ENCODE data around the gene SDK1.
"Not testable (repeated sequence)": the region's sequence is repeated elsewhere in the genome, so short reads cannot be mapped to it uniquely, and the experiment has no call there.

Gene SDK1

GRCh38 chr7:4216016-4216415, 915.0 kb downstream of the SDK1 start:
- Histone ChIP-seq H3K4me1 (ENCODE audit: control insufficient read depth in 1 of 2, insufficient read depth in 1 of 2, low read depth in 1 of 2, low read length in 1 of 2) (no peaks in the 10 kb centered on the region), H3K27ac (no peak overlapping the region), H3K9me3 (no peaks in the 10 kb centered on the region), H3K4me3 (ENCODE audit: low read depth in 1 of 2, low read length in 1 of 2) (no peak overlapping the region), H3K27me3 (no peaks in the 10 kb centered on the region), H3K36me3 (no peaks in the 10 kb centered on the region)
- TF ChIP-seq CTCF (IDR thresholded peaks at IDR 0.05): no peak

DNA sequence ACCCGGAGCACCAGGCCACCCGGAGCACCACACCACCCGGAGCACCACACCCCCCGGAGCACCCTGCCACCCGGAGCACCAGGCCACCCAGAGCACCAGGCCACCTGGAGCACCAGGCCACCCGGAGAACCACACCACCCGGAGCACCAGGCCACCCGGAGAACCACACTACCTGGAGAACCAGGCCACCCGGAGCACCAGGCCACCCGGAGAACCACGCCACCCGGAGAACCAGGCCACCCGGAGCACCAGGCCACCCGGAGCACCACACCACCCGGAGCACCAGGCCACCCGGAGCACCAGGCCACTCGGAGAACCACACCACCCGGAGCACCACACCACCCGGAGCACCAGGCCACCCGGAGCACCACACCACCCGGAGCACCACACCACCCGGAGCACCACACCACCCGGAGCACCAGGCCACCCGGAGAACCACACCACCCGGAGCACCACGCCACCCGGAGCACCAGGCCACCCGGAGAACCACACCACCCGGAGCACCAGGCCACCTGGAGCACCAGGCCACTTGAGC, 916.1 kb downstream of the SDK1 start:
- not testable (repeated sequence) for H3K4me3 ChIP-seq (ENCODE audit: low read depth in 1 of 2, low read length in 1 of 2); H3K27ac ChIP-seq; H3K36me3 ChIP-seq; H3K4me1 ChIP-seq (ENCODE audit: control insufficient read depth in 1 of 2, insufficient read depth in 1 of 2, low read depth in 1 of 2, low read length in 1 of 2); H3K9me3 ChIP-seq; H3K27me3 ChIP-seq

- Histone ChIP-seq H3K9me3 (no peaks in the 10 kb centered on the region), H3K27ac (no peak overlapping the region), H3K4me1 (ENCODE audit: control insufficient read depth in 1 of 2, insufficient read depth in 1 of 2, low read depth in 1 of 2, low read length in 1 of 2) (no peaks in the 10 kb centered on the region), H3K27me3 (no peaks in the 10 kb centered on the region), H3K36me3 (no peaks in the 10 kb centered on the region), H3K4me3 (ENCODE audit: low read depth in 1 of 2, low read length in 1 of 2) (no peak overlapping the region)
- TF ChIP-seq CTCF (IDR thresholded peaks at IDR 0.05): no peak
Measured at GRCh38 chr7:4218481-4218880, 917.4 kb downstream of the SDK1 start.

DNA sequence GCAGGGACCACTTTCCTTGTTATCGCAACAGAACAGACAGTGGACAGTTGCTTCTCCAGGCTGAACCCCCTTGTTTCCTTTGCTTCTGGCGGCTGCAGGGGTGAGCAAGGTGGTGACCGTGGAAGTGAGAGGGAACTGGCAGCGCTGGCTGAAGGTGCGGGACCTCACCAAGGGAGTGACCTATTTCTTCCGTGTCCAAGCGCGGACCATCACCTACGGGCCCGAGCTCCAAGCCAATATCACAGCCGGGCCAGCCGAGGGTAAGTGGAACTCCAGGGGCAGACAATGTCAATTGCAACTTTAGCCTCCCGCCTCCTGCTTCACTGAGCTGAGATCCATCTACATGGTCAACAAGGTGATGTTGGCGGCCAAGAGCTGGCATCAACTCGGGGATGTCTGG, 919.0 kb downstream of the SDK1 start:
- H3K4me1 ChIP-seq (ENCODE audit: control insufficient read depth in 1 of 2, insufficient read depth in 1 of 2, low read depth in 1 of 2, low read length in 1 of 2): no peaks in the 10 kb centered on the region
- H3K9me3 ChIP-seq: no peaks in the 10 kb centered on the region
- no peak for TF ChIP-seq CTCF (IDR thresholded peaks at IDR 0.05)
- H3K36me3 ChIP-seq: no peaks in the 10 kb centered on the region
- H3K27ac ChIP-seq: no peak overlapping the region
- no peak overlapping the region for H3K4me3 ChIP-seq (ENCODE audit: low read depth in 1 of 2, low read length in 1 of 2)
- no peaks in the 10 kb centered on the region for H3K27me3 ChIP-seq

DNA sequence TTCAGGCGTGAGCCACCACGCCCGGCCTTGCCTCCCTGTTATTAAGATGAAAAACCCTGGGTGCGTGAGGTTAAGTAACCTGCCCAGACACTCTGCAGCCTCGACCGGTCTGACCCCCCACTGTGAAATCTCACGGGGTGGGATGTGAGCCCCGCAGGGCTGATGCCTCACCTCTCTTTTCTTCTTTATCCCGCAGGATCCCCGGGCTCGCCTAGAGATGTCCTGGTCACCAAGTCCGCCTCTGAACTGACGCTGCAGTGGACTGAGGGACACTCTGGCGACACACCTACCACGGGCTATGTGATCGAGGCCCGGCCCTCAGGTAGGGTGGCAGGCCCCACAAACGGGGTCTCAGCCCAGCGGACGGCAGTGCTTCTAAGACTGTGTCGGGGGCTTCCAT, 920.0 kb downstream of the SDK1 start:
- Histone ChIP-seq H3K9me3 (no peaks in the 10 kb centered on the region), H3K4me1 (ENCODE audit: control insufficient read depth in 1 of 2, insufficient read depth in 1 of 2, low read depth in 1 of 2, low read length in 1 of 2) (no peaks in the 10 kb centered on the region), H3K27ac (no peak overlapping the region), H3K36me3 (no peaks in the 10 kb centered on the region), H3K27me3 (no peaks in the 10 kb centered on the region), H3K4me3 (ENCODE audit: low read depth in 1 of 2, low read length in 1 of 2) (no peak overlapping the region)
- no peak for TF ChIP-seq CTCF (IDR thresholded peaks at IDR 0.05)

DNA sequence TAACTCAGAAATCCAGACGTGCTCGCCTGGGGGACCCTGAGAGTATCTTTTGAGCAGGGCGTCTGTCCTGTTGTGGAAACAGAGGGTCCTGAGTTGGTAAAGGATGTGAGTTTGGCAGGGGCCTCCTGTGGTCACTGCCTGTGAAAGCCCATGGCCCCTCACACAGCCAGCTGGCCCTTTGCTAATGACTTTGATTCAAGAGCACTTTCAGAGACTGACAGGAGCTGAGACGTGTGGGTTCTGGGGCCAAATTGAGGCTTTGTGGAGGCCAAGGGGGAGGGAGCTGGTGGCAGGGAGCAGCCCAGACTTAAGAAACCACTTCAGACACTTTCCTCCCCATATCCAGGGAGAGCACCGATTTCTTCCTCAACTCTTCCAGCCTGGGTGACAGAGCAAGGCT, 921.6 kb downstream of the SDK1 start:
- H3K4me1 ChIP-seq (ENCODE audit: control insufficient read depth in 1 of 2, insufficient read depth in 1 of 2, low read depth in 1 of 2, low read length in 1 of 2): no peaks in the 10 kb centered on the region
- no peaks in the 10 kb centered on the region for H3K36me3 ChIP-seq
- H3K4me3 ChIP-seq (ENCODE audit: low read depth in 1 of 2, low read length in 1 of 2): no peak overlapping the region
- H3K27ac ChIP-seq: no peak overlapping the region
- no peaks in the 10 kb centered on the region for H3K27me3 ChIP-seq
- H3K9me3 ChIP-seq: no peaks in the 10 kb centered on the region
- no peak for TF ChIP-seq CTCF (IDR thresholded peaks at IDR 0.05)
